HepG2 (cell line): ENCODE results near the gene DCST2. TPM values are rescaled to one million over a fixed set of nuclear protein-coding genes. Genes with fewer than 3 reads are reported as not detected.

Experiments used
- ELK4 ChIP-seq: sonication (generic); formaldehyde crosslinking; IDR thresholded peaks from 2 replicates; pipeline ENCODE4 v1.9.0; 2021; ENCODE audit warnings: missing genetic modification reagents, borderline replicate concordance
- ETV5 ChIP-seq: IDR thresholded peaks from 2 replicates; pipeline ENCODE4 v1.6.1; 2018; ENCODE audit warnings: missing biosample characterization, missing genetic modification reagents, inconsistent platforms, borderline replicate concordance
- GATAD2A ChIP-seq: IDR thresholded peaks from 2 replicates; pipeline ENCODE4 v1.6.1; 2016
- IKZF4 ChIP-seq: sonication (generic); formaldehyde crosslinking; IDR thresholded peaks from 2 replicates; pipeline ENCODE4 v1.5.1; 2020; ENCODE audit warnings: borderline replicate concordance, mild to moderate bottlenecking, low read depth, missing genetic modification reagents; ENCODE audit errors: not compliant biosample characterization
- IKZF5 ChIP-seq: IDR thresholded peaks from 2 replicates; pipeline ENCODE4 v1.6.1; 2018; ENCODE audit warnings: missing genetic modification reagents, mild to moderate bottlenecking, missing compliant biosample characterization
- KDM4B ChIP-seq: sonication (generic); formaldehyde crosslinking; IDR thresholded peaks from 2 replicates; pipeline ENCODE4 v1.4.0; 2020; ENCODE audit warnings: missing genetic modification reagents
- MEF2D ChIP-seq: sonication (generic); formaldehyde crosslinking; IDR thresholded peaks from 2 replicates; pipeline ENCODE4 v1.5.1; 2020; ENCODE audit warnings: mild to moderate bottlenecking, missing genetic modification reagents
- REST ChIP-seq, 2 experiments: IDR thresholded peaks; 2 replicates each; pipeline ENCODE4 v1.6.1; 2011 to 2012; ENCODE audit warnings: low read length in 2 of 2, borderline replicate concordance in 1 of 2, low read depth in 1 of 2, mild to moderate bottlenecking in 1 of 2, moderate library complexity in 1 of 2
- RFX5 ChIP-seq: IDR thresholded peaks from 2 replicates; pipeline ENCODE4 v1.6.1; 2011; ENCODE audit warnings: low read depth, low read length, improper control_type of control experiment
- RNF2 ChIP-seq: fragments of 450-650 bp; conservative IDR thresholded peaks from 2 replicates; pipeline ENCODE4 v1.6.1; 2016; ENCODE audit warnings: low read depth
- SKI ChIP-seq: fragments of 450-650 bp; IDR thresholded peaks from one replicate; pipeline ENCODE4 v1.6.1; 2018; ENCODE audit warnings: mild to moderate bottlenecking; ENCODE audit not compliant: partially characterized antibody
- TAF1 ChIP-seq: sonication (generic); formaldehyde crosslinking; IDR thresholded peaks from 2 replicates; pipeline ENCODE4 v1.4.0; 2020; ENCODE audit warnings: missing genetic modification reagents
- ZNF138 ChIP-seq: sonication (generic); formaldehyde crosslinking; IDR thresholded peaks from 2 replicates; pipeline ENCODE4 v1.5.0; 2020; ENCODE audit warnings: mild to moderate bottlenecking, low read depth, missing genetic modification reagents
- ZNF17 ChIP-seq: sonication (generic); formaldehyde crosslinking; IDR thresholded peaks from 2 replicates; pipeline ENCODE4 v1.5.0; 2020; ENCODE audit warnings: mild to moderate bottlenecking, missing genetic modification reagents
- ZNF253 ChIP-seq: sonication (generic); formaldehyde crosslinking; IDR thresholded peaks from 2 replicates; pipeline ENCODE4 v1.8.0; 2022; ENCODE audit warnings: mild to moderate bottlenecking, missing genetic modification reagents, borderline replicate concordance
- ZNF281 ChIP-seq: sonication (generic); formaldehyde crosslinking; IDR thresholded peaks from 2 replicates; pipeline ENCODE4 v1.4.0; 2020; ENCODE audit warnings: missing genetic modification reagents, borderline replicate concordance
- ZNF451 ChIP-seq: sonication (generic); formaldehyde crosslinking; IDR thresholded peaks from 2 replicates; pipeline ENCODE4 v1.5.0; 2020; ENCODE audit warnings: mild to moderate bottlenecking, missing genetic modification reagents
- ZNF562 ChIP-seq: sonication (generic); formaldehyde crosslinking; IDR thresholded peaks from 2 replicates; pipeline ENCODE4 v1.8.0; 2022; ENCODE audit warnings: missing genetic modification reagents, borderline replicate concordance
- polyA plus RNA-seq, 8 experiments: library from polyadenylated mRNA; depleted of rRNA in 3 of 8; stranded (reverse) in 7 of 8; unstranded in 1 of 8; fragments of >200 nt; fragmentation: Illumina TruSeq in 4 of 8; extraction: Trizol in 4 of 8; gene quantifications; 2 replicates each; pipeline versions ENCODE4 v1.2.1 to v1.2.3, GENCODE V29; 2011 to 2016; ENCODE audit warnings: low read depth in 4 of 8, missing spikeins in 1 of 8, mixed read lengths in 1 of 8; ENCODE audit not compliant: insufficient read depth in 1 of 8
- total RNA-seq, 5 experiments: library from RNA; depleted of rRNA; stranded (reverse); fragments of >200 nt; fragmentation: Illumina TruSeq; extraction: Trizol; gene quantifications; 2 replicates each; pipeline ENCODE4 v1.2.3, GENCODE V29; 2016; ENCODE audit warnings: low read depth in 1 of 5
- TF ChIP-seq, protein P1 (sequence below): sonication (generic); formaldehyde crosslinking; IDR thresholded peaks from 2 replicates; pipeline ENCODE4 v1.5.0; 2020; ENCODE audit warnings: missing genetic modification reagents

DCST2 gene
- total and polyA plus RNA-seq, 2 of the 13 experiments (the other 11 are each of a cell fraction or from before 2014, with no cell fraction given), result 0.74 TPM; not detected in 1

DNA sequence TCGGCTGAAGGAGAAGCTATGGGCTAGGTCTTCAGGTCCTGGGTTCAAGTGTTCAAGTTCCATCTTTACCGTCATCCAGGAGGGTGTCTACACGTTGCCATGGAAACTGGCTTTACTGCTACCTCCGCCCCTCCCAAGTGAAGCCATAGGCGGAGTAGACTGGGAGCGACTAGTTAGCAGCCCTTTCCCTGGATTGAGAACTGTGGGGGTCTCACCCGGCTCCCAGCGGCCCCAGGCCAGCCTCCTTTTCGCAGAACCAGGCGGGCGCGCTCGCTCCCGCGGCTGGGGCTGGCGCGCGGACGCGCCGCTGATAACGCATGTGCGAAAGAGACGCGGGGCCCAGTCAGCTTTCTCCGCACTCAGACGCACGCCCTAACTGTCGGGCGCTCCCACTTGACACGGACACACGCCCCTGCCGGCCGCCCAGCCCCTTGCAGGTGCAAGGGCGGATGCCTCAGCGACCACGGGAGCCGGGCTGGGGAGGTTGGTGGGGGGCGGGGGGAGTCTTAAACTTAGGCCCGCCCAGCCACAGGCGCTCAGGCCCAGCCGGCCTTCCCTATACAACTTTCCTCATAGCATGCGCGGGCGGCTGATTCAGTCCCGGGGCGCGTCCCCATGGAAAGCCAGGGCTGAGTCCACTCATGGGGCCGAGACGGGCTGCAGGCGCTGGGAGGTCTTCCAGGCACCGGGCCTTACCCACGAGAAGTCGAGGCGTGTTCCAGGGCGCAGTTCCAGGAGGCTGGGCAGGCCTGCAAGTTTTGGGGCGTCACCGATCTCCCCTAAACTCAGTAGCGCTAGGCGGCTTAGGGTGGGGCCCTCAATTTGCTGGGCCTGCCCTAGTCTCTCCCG, 37.4 kb upstream of the DCST2 start (continued):
- TF ChIP-seq ZNF138 (CRISPR knock-in tag) (no peak), IKZF5 (CRISPR knock-in tag) (no peak), ZNF253 (CRISPR knock-in tag) (no peak), SKI (no peak), ETV5 (CRISPR knock-in tag) (no peak), ZNF451 (CRISPR knock-in tag) (peak; percentile 16; the same call in 1 of the 2 replicates), IKZF4 (no peak), TAF1 (no peak), ZNF281 (CRISPR knock-in tag) (peak; percentile 43; the same call in 1 of the 2 replicates), ELK4 (no peak), MEF2D (0 out of 2 replicates have a peak, but pooled peaks have one; percentile 37), KDM4B (no peak), REST (IDR thresholded peaks at IDR 0.05; ENCODE audit: borderline replicate concordance in 1 of 2, low read depth in 1 of 2, low read length in 2 of 2) (no peak), ZNF562 (no peak), RNF2 (0 out of 2 replicates have a peak, but pooled peaks have one; percentile 36), GATAD2A (CRISPR knock-in tag) (no peak; the same call in 1 of the 2 replicates), RFX5 (no peak), ZNF17 (no peak)
- TF ChIP-seq, protein P1, sequence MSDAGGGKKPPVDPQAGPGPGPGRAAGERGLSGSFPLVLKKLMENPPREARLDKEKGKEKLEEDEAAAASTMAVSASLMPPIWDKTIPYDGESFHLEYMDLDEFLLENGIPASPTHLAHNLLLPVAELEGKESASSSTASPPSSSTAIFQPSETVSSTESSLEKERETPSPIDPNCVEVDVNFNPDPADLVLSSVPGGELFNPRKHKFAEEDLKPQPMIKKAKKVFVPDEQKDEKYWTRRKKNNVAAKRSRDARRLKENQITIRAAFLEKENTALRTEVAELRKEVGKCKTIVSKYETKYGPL (CRISPR knock-in tag), result no peak
